MM.1S (cell line): ENCODE results near the gene CCDC77.

Experiments used
- DNase-seq: peaks from one replicate; pipeline ENCODE4 v3.0.0-alpha.2; 2015
- H2AFZ ChIP-seq: fragments of 300-600 bp; sonication (generic); 2 replicates; pipeline ENCODE4 v1.6.0; 2016; ENCODE audit warnings: antibody characterized with exemption, low read length
- H3F3A ChIP-seq: fragments of 300-600 bp; sonication (generic); 2 replicates; pipeline ENCODE4 v1.6.1; 2016; ENCODE audit warnings: mild to moderate bottlenecking, antibody characterized with exemption, low read length, moderate library complexity, mixed read lengths; ENCODE audit not compliant: insufficient read depth
- H3K27ac ChIP-seq: fragments of 300-600 bp; sonication (generic); 2 replicates; pipeline ENCODE4 v1.5.1; 2016; ENCODE audit warnings: mild to moderate bottlenecking, low read length
- H3K27me3 ChIP-seq: fragments of 300-600 bp; sonication (generic); replicated peaks from 2 replicates; pipeline ENCODE4 v1.6.0; 2016; ENCODE audit warnings: low read length; ENCODE audit not compliant: insufficient read depth
- H3K36me3 ChIP-seq: fragments of 300-600 bp; sonication (generic); replicated peaks from 2 replicates; pipeline ENCODE4 v1.6.1; 2016; ENCODE audit warnings: mild to moderate bottlenecking, low read length, mixed read lengths; ENCODE audit not compliant: insufficient read depth
- H3K4me1 ChIP-seq: fragments of 300-600 bp; sonication (generic); 2 replicates; pipeline ENCODE4 v1.6.1; 2016; ENCODE audit warnings: low read length, mixed read lengths
- H3K4me2 ChIP-seq: fragments of 300-600 bp; sonication (generic); 2 replicates; pipeline ENCODE4 v1.6.0; 2016; ENCODE audit warnings: low read depth, low read length
- H3K4me3 ChIP-seq: fragments of 300-600 bp; sonication (generic); 2 replicates; pipeline ENCODE4 v1.5.1; 2016; ENCODE audit warnings: low read length, mixed read lengths
- H3K79me2 ChIP-seq: fragments of 300-600 bp; sonication (generic); 2 replicates; pipeline ENCODE4 v1.6.1; 2016; ENCODE audit warnings: mixed run types, low read length, mixed read lengths
- H3K9ac ChIP-seq: fragments of 300-600 bp; sonication (generic); 2 replicates; pipeline ENCODE4 v1.6.1; 2016; ENCODE audit warnings: low read length, mixed read lengths
- H3K9me2 ChIP-seq: fragments of 300-600 bp; sonication (generic); replicated peaks from 2 replicates; pipeline ENCODE4 v1.6.1; 2016; ENCODE audit warnings: mild to moderate bottlenecking, low read length, mixed read lengths; ENCODE audit not compliant: insufficient read depth
- H3K9me3 ChIP-seq: fragments of 300-600 bp; sonication (generic); replicated peaks from 2 replicates; pipeline ENCODE4 v1.6.1; 2016; ENCODE audit warnings: mild to moderate bottlenecking, low read length, mixed read lengths; ENCODE audit not compliant: insufficient read depth
- H4K20me1 ChIP-seq: fragments of 300-600 bp; sonication (generic); 2 replicates; pipeline ENCODE4 v1.6.1; 2016; ENCODE audit warnings: mild to moderate bottlenecking, low read length, moderate library complexity, mixed read lengths; ENCODE audit not compliant: insufficient read depth
- CTCF ChIP-seq: fragments of 300-600 bp; sonication (generic); IDR thresholded peaks from 2 replicates; pipeline ENCODE4 v1.5.1; 2016; ENCODE audit warnings: antibody characterized with exemption, low read length, mixed read lengths
- EZH2 ChIP-seq: fragments of 300-600 bp; sonication (generic); optimal IDR thresholded peaks from 2 replicates; pipeline ENCODE3; 2017; ENCODE audit warnings: low read depth, mild to moderate bottlenecking, antibody characterized with exemption, low read length, mixed read lengths
- EZH2phosphoT487 ChIP-seq: fragments of 300-600 bp; sonication (generic); IDR thresholded peaks from 2 replicates; pipeline ENCODE4 v1.6.1; 2018; ENCODE audit warnings: antibody characterized with exemption, low read length

CCDC77 gene

GRCh38 chr12:401235-402028 is at the start of gene CCDC77:
CCDC77 (plus strand) TSS chr12:401644; CDS start chr12:409384, 7,740 bp downstream.
- Histone ChIP-seq H3K79me2 (peaks cover 17% of the 10 kb centered on the region), H3K27ac (peak within 1 kb of the TSS; percentile 36; the same call in 1 of the 2 replicates), H3F3A (peaks cover 5% of the 10 kb centered on the region; the same call in 1 of the 2 replicates), H3K4me3 (peak within 1 kb of the TSS; percentile 93), H3K36me3 (no peaks in the 10 kb centered on the region), H3K27me3 (no peaks in the 10 kb centered on the region), H3K9me2 (no peaks in the 10 kb centered on the region), H4K20me1 (no peaks in the 10 kb centered on the region), H2AFZ (peak within 1 kb of the TSS; percentile 90), H3K4me2 (peak within 1 kb of the TSS; percentile 89), H3K9ac (peak within 1 kb of the TSS; percentile 63), H3K9me3 (no peaks in the 10 kb centered on the region), H3K4me1 (peaks cover 11% of the 10 kb centered on the region; the same call in 1 of the 2 replicates)
- TF ChIP-seq EZH2 (no peak), EZH2phosphoT487 (no peak), CTCF (peak; percentile 30)
- peak; percentile 96 for DNase-seq

GRCh38 chr12:356276-356988 is 45.0 kb upstream of the CCDC77 start:
- no peaks in the 10 kb centered on the region for H3F3A ChIP-seq
- no peak overlapping the region for H3K4me2 ChIP-seq
- H2AFZ ChIP-seq, result no peak overlapping the region
- no peak overlapping the region for H3K4me3 ChIP-seq
- TF ChIP-seq EZH2phosphoT487 (no peak), EZH2 (no peak), CTCF (no peak)
- H3K9me3 ChIP-seq, result no peaks in the 10 kb centered on the region
- no peaks in the 10 kb centered on the region for H3K27me3 ChIP-seq
- H3K9me2 ChIP-seq, result no peaks in the 10 kb centered on the region
- no peaks in the 10 kb centered on the region for H3K79me2 ChIP-seq
- DNase-seq, result no peak
- H4K20me1 ChIP-seq, result no peaks in the 10 kb centered on the region
- no peaks in the 10 kb centered on the region for H3K4me1 ChIP-seq
- no peak overlapping the region for H3K27ac ChIP-seq
- no peak overlapping the region for H3K9ac ChIP-seq
- peaks cover 15% of the 10 kb centered on the region; the same call in 1 of the 2 replicates for H3K36me3 ChIP-seq

- Histone ChIP-seq H3K36me3 (peaks cover 9% of the 10 kb centered on the region; the same call in 1 of the 2 replicates), H4K20me1 (no peaks in the 10 kb centered on the region)
Measured at GRCh38 chr12:359091-359490, 42.4 kb upstream of the CCDC77 start.

More at GRCh38 chr12:359091-359490, 42.4 kb upstream of the CCDC77 start:
- Histone ChIP-seq H3K9ac (no peak overlapping the region), H3K9me3 (no peaks in the 10 kb centered on the region), H3K9me2 (no peaks in the 10 kb centered on the region), H3K27ac (no peak overlapping the region), H3F3A (no peaks in the 10 kb centered on the region), H3K27me3 (no peaks in the 10 kb centered on the region), H2AFZ (no peak overlapping the region), H3K79me2 (no peaks in the 10 kb centered on the region), H3K4me2 (no peak overlapping the region), H3K4me1 (no peaks in the 10 kb centered on the region), H3K4me3 (no peak overlapping the region)
- DNase-seq, result no peak
- TF ChIP-seq EZH2 (no peak), CTCF (no peak), EZH2phosphoT487 (no peak)
